NCI-H1105 treated with DMSO at 0.1 percent for 48 hours (cell line): ENCODE measurements around the gene SRXN1.
"Not testable (repeated sequence)": the region's sequence is repeated elsewhere in the genome, so short reads cannot be mapped to it uniquely, and the experiment has no call there.

ENCODE experiments used
- DNase-seq: peaks from one replicate; lab custom pipeline; 2025; lab: John Stamatoyannopoulos, UW

Gene SRXN1

GRCh38 chr20:653110-653589, at the start of gene SRXN1:
Gene SRXN1, minus strand, starts transcription at chr20:653200. Its CDS starts 15 bp downstream, at chr20:653185.
- peak; percentile 31 for DNase-seq

- DNase-seq = no peak
Measured at GRCh38 chr20:701401-702129, 48.6 kb upstream of the SRXN1 start.

- no peak for DNase-seq
Measured at GRCh38 chr20:699811-700338, 46.9 kb upstream of the SRXN1 start.

- no peak for DNase-seq
Measured at GRCh38 chr20:699342-699741, 46.3 kb upstream of the SRXN1 start.

DNA sequence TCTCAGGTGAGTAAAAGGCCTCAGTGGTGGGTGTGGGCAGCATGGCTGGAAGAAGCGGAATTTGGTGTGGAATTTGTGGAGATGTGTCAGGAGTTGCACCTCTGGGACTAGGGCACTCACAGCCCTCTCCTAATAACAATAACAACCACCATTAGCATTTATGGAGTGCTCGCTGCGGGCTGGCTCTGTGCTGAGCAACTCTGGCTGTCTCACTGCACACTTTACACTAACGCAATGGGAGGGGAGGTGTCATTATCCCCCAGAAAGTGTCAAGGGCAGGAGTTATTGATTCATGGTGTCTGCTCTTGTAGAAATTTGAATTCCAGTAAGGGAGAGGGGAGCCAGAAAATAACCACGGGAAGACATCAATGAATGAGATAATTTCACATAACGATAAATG, 45.3 kb upstream of the SRXN1 start:
- DNase-seq = no peak

- no peak for DNase-seq
Measured at GRCh38 chr20:697826-698225, 44.8 kb upstream of the SRXN1 start.

DNA sequence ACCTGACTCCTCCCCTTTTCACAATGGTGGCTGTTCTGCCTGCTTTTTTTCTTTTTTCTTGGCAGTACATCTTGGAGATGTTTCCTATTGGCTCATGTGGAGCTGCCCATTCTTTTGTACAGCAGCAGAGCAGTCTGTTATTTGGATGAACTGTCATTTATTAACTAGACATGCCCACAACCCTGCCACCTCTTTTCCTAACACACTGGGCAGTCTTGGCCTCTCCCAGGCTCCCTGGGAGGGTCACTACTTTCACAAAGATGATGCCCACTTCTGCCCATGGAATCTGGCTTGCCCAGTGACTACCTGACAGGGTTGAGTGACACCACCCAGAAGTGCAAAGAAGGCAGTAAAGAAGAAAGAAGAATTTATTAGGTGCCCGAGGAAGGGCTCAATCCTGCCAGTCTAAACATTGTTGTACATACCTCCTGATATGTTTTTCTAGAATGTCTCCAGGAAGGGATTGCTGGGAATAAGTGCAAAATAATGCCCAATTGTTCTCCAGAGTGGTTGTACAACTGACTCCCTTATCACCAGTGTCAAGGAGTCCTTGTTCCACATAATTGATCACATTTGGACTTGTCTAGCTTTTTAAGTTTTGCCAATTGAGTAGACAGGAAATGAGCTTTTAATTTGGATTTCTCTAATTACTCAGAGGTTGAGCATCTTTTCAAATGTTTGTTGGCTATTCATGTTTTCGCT, 42.3 kb upstream of the SRXN1 start:
- DNase-seq = no peak

DNA sequence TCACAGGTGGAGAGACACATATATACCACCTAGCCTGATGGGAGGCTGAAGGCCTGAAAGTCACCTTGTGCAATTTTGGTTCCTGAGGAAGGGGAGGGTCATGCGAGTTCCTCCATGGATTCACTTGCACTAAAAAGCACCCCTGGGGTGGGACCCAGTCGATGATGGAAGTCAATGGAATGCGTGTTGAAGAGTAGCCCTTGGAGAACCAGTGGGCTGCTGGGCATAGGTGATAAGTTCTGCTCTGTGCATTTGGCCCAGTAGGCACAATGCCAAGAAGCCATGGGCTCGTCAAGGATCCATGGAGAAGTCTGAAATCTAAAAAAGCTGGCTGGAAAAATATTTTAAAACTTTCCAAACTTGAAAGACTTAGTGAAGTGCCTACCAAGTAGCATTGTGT, 41.5 kb upstream of the SRXN1 start:
- no peak for DNase-seq

- not testable (repeated sequence) for DNase-seq
Measured at GRCh38 chr20:693786-694185, 40.8 kb upstream of the SRXN1 start.

GRCh38 chr20:692044-692443, 39.0 kb upstream of the SRXN1 start:
- DNase-seq = no peak

GRCh38 chr20:689947-690346, 36.9 kb upstream of the SRXN1 start:
- no peak for DNase-seq

- DNase-seq = no peak
Measured at GRCh38 chr20:689348-689747, 36.3 kb upstream of the SRXN1 start.

- no peak for DNase-seq
Measured at GRCh38 chr20:688809-689212, 35.8 kb upstream of the SRXN1 start.

GRCh38 chr20:687468-688203, 34.6 kb upstream of the SRXN1 start:
- DNase-seq = no peak

- DNase-seq = no peak
Measured at GRCh38 chr20:684676-685319, 31.8 kb upstream of the SRXN1 start.

DNA sequence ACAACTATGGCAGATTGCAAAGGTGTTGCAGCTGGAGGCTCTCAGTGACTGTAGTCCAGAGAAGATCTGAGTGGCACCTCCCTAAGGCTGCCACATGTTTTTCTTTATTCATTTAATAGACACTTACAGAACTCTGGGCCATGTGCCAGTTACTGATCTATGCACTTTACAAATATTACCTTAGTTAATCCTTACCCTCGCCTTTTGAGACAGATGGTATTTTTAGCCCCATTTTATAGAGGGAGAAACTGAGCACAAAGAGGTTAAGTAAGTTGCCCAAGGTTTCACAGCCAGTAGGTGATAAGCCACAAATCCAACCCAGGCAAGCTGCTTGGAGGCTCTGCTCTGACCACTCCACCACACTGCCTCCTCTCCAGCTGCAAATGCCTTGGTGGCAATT, 29.1 kb upstream of the SRXN1 start:
- DNase-seq = no peak

DNA sequence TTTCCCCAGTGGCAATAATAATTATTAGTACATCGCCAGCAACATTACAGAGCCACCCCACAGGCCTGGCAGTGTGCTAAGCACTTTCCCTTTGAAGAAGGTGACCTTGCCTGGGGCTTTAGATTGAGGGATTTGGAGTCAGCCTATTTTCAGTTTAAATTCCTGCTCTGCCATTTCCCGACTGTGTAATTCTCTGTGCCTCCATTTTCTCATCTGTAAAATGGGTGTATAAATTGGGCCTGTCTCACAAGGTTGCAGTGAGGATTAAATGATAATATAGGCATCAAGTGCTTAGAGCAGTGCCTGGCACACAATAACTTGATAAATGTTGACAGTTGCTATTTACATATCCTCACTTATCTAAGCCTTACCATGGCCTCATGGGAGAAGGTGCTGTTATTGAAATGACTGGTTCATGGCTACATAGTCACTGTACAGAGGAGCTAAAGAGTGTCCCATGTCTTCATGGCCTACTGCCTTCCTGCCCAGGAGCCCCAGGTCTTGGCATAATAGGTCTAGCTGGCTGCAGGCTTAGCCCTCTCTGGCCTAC, 27.7 kb upstream of the SRXN1 start:
- DNase-seq = no peak

DNA sequence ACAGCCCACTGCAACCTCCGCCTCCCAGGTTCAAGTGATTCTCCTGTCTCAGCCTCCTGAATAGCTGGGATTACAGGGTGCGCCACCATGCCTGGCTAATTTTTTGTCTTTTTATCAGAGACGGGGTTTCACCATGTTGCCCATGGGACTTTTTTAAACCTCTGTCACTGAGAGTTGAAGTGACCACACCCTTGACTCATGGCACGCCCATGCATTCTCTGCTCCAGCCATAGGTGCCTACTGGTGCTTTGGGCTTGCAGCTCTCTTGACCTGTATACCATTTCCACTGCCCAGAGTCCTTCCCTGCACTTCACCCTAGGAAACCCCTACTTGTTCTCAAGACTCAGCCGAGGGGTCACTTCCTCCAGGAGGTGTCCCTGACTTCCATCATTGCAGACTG, 25.0 kb upstream of the SRXN1 start:
- DNase-seq = no peak

GRCh38 chr20:676967-677366, 24.0 kb upstream of the SRXN1 start:
- DNase-seq = no peak

- peak; percentile 41 for DNase-seq
Measured at GRCh38 chr20:676315-676937, 23.4 kb upstream of the SRXN1 start.
